Uterus (tissue), 2 donors: ENCODE results near the gene ATP6V0C.

Experiments
- CTCF ChIP-seq, 4 experiments: fragments of 200-600 bp in 2 of 4; fragments of 450-650 bp in 2 of 4; sonication (generic) in 2 of 4; IDR thresholded peaks; one replicate each; pipeline ENCODE4 v1.5.1; 2016 to 2019; ENCODE audit warnings: antibody characterized with exemption in 4 of 4, mild to moderate bottlenecking in 2 of 4, moderate library complexity in 1 of 4
- POLR2A ChIP-seq, 2 donors: fragments of 450-650 bp; IDR thresholded peaks; one replicate each; pipeline ENCODE4 v1.6.1; 2016; ENCODE audit warnings: antibody characterized with exemption in 2 of 2, mild to moderate bottlenecking in 1 of 2, moderate library complexity in 1 of 2

GRCh38 chr16:2466667-2467527 is 46.9 kb upstream of the ATP6V0C start:
- TF ChIP-seq CTCF (IDR thresholded peaks at IDR 0.05) (no peak), POLR2A (IDR thresholded peaks at IDR 0.05) (no peak)
